GM19397 (cell line): ENCODE measurements around the gene STMN1.

Source experiments
- ATAC-seq: cut with Tn5 transposase; IDR thresholded peaks from one replicate; pipeline ENCODE4 v1.9.1; 2021; ENCODE audit warnings: mild to moderate bottlenecking, moderate library complexity; ENCODE audit not compliant: unreplicated experiment

The STMN1 gene

DNA sequence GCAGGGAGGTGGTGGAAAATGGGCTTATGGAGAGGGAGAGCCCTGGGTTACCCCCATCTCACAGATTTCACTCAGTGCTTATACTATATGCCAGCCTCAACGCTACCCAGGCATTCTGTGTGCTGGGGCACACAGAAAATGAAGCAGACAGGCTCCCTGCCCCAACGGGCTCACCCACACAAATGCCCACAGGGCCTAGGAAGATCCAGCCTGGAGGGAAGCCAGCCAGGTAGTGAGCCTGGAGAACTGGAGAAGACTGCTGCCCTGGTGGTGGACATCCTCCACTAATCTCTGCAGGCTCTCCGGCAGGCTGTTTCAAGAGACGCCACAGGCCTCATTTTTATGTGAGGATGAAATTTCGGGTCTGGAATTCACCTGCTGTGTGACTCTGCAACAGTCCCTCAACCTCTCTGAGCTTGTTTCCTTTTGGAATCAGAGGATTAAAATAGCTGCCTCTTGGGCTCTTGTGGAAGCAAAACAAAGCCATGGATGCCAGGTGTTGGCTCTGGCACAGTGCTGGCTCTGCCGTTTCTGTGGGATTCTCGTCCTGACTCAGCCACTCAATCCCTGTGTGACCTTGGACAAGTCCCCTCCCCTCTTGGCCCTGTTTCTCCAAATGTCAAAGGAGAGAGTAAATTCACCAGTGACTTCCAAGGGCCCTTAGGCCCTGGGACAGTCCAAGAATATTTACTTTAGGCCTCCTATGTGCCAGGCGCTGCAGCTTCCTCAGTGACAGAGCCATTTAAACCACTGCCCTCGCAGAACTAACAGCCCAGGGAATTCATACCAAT, 34.3 kb downstream of the STMN1 start:
- no peak for ATAC-seq

DNA sequence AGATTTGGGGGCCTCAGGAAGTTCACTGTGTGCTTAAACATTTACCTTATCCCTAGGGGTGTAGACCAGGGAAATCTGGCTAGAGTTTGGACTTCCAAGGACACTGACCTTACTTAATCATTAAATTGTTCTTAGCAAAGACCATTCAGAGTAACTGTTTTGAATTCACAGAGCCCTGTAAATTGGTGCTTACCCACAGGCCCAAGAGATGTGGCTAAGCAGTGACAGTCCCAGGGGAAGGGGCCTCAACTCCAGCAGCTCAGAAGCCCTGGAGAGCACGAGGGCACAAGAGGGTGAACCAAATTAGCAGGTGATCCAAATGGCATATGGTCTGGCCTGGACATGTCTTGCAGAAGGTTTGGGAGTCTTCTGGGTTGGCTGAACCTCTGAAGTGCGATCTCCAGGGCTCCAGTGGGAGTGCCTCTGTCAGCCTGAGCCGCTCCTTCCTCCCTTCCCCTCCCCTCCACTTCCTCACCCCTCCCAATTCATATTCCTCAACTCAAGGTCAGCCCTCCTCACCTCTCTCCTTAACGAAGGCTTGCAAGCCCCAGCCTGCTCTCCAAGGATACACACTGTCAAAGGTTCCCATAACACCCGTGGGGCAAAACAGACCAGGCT, 35.0 kb downstream of the STMN1 start:
- no peak for ATAC-seq

DNA sequence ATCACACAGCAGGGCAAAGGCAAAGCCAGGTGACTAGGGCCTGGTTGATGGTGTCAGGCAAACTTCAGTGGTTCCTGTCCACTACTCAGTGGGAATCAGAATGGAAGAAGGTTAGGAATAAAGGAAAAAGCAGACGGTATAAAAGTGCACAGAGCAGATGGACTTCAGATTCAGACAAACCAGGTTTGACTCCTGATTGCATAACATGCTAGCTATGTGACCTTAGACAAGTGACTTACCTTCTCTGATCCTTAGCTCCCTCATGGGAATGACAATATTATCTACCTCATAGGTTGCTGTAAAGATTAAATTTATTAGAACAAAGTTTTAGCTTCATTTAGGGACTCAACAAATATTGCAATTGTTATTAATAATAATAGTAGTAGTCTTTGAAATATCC, 35.6 kb downstream of the STMN1 start:
- no peak for ATAC-seq

DNA sequence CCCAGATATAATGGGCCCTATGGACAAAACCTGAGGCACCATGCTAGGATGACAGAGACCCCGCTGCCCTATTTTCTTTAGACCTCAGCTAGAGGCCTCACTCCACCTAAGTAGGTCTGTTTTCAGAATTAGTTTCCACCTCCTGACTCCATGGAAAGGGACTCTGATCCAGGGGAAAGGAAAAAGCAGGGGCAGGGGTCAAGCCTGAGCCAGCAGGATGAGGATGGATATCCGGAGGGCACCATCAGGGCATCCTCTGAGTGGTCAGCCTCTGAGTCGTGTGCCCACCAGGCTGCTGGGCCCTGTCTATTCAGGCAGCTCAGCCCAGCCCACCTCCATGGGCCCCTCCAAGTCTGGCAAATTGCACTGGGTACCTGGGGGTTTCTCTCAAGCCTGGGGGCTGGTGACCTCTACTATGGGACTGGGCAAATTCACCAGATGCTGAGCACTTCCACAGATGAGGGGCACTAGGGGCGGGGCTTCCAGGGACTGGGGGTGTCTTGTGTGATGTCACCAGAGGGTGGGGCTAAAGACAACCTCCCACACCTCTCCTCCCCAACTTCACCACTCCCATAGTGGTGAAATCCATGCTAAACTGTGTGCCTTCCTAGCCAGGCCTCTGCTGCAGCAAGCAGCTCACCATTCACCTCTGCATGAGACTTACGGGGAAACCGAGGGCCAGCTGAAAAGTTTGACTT, 36.2 kb downstream of the STMN1 start:
- ATAC-seq: no peak

DNA sequence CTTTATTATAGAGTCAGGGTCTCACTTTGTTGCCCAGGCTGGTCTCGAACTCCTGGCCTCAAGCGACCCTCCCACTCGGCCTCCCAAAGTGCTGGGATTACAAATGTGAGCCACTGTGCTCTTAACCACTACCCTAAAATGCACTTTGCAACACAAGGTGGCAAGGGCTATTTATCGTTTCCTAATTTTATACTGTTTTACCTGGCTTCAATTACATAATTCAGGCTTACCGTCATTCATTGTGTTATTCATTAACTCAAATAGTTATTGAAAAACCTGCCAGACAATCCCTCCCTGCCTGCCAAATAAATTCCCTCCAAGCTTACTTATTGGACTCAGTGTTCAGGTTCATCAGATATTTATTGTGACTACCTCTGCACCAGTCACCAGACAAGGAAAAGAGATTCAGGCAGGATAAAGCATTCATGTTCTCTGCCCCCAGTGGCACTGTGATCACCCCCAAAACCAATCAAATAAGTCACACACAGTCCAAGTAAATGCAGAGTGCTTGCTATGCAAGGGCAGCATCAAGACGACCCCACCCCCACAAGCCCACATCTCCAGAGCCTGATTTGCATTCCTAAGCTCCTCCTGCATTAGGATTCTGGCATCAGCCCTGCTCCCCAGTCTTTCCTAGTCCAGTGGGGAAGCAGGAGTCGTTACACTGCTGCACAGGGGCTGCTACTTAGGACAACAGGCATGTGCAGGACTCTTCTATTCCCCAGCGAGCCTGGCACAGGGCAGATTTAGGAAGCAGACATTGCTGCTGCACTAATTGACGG, 38.8 kb downstream of the STMN1 start:
- ATAC-seq: no peak

DNA sequence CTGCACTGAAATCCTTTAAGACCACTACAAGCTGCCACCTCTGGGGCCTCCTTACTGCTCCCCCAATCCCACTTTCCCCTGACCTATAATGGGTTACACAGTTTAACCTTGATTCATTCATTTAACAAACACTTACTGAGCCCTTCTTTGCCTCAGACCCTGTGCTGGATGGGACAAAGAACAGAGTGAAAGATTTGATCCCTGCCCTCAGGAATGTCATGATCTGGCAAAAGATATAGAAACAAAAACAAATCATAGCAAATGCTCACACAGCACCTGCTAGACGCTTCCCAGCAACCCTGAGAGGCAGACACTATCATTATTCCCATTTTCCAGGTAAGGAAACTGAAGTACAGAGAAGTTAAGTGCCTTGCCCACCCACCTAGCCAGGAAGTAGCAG, 39.9 kb downstream of the STMN1 start:
- no peak for ATAC-seq

DNA sequence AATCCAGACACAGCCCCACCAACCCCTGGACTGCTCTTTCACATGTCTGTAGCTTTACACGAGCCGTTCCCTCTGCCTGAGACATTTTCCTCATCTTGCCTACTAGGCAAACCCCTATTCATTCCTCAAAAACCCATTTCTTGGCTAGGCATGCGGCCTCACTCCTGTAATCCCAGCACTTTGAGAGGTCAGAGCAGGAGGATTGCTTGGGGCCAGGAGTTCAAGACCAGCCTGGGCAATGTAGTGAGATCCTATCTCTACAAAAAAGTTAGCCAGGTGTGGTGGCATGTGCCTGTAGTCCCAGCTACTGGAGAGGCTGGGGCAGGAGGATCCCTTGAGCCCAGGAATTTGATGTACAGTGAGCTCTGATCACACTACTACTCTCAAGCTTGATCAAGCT, 41.8 kb downstream of the STMN1 start:
- ATAC-seq: no peak

DNA sequence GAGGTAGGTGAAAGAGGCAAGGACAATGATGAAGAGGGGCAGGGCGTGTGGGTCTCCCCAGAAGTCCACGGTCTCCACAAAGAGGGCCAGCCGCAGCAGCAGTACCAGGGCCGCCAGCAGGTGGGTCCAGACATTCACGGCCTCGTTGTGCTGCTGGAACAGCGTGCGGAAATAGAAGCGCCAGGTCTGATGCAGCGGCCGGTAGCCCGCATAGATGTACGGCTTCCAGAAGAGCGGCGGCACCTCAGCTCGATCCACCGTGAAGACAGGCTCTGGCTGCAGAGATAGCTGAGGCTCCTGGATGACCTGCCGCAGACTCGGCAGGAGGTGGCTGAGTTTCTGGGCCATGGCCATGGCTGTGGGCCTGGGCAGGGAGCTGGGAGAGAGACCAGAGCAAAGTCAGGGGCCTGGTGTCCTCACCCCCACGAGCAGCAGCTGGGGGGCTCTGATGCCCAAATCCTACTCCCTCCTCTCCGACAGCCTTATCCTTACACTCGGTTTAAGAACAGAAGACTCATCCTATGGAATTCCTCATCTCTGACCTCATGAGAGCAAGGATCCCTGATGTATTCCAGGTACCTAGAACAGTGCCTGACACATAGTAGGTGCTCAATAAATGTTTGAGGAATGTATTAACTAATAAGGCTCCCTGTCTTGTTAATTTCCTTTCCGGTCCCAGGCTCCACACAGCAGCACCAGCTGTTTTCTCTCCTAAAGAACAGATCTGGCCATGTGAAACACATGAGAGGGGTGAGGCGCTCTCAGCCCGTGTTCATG, 42.5 kb downstream of the STMN1 start:
- ATAC-seq: no peak

DNA sequence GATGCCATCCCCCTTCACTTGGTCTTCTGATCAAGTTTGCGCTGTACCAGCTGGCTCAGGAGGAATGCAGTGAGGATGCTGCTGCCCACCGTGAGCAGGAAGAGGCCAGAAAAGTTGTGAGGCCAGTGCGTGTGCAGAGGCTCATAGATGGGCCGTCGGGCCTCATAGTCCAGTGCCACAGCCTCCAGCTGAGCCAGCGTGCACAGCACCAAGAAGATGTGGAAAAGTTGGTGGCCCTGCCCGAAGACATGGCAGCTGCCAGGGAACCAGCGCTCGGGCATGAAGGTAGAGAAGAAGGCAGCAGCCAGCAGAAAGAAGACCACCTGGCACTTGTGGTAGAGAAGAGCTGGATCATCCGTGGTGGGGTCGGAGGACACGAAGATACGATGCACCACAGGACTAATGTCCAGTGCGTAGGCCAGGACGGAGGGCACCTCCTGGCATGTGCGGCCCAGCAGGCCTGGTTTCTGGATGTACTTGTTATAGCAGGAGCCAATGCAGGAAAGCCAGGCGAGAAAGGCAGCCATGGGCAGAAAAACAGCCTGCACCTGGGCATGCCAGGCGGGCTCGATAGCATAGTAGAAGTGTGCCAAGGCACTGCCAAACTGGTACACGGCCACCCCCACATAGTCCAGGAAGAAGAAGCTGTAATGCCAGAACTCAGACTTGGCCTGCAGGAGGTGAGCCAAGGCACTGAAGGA, 43.3 kb downstream of the STMN1 start:
- ATAC-seq: no peak

DNA sequence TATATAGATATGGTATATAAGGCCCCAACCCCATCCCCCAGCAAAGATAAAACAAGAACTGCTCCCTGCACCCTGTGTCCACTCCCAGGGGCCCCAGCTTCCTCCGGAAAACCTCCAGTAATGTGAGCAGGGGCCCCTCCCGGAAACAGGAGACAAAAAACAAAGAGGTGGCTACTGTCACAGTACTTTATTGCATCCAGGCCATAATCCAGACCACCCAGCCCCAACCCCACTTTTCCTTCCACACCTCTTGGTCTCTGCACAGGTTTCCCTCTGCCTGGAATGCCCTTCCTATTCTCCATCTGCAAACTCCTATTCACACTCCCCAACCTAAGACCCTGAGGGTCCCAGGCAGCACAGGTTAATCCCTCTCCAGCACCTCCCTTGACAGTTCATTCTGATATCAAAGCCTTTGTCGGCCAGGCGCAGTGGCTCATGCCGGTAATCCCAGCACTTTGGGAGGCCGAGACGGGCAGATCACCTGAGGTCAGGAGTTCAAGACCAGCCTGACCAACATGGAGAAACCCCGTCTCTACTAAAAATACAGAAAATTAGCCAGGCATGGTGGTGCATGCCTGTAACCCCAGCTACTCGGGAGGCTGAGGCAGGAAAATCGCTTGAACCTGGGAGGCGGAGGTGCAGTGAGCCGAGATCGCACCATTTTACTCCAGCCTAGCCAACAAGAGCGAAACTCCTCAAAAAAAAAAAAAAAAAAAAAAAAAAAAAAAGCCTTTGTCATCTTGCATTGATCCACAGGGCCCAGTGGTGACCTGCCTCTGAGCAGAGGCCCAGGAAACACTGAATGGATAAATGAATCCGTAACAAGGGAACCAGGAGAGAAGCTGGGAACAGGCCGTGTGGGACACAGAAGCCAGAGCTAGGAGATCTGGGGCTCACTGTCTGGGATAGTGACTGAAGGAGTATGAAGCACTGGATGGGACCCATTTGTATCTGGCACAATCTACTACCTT, 44.6 kb downstream of the STMN1 start:
- no peak for ATAC-seq

DNA sequence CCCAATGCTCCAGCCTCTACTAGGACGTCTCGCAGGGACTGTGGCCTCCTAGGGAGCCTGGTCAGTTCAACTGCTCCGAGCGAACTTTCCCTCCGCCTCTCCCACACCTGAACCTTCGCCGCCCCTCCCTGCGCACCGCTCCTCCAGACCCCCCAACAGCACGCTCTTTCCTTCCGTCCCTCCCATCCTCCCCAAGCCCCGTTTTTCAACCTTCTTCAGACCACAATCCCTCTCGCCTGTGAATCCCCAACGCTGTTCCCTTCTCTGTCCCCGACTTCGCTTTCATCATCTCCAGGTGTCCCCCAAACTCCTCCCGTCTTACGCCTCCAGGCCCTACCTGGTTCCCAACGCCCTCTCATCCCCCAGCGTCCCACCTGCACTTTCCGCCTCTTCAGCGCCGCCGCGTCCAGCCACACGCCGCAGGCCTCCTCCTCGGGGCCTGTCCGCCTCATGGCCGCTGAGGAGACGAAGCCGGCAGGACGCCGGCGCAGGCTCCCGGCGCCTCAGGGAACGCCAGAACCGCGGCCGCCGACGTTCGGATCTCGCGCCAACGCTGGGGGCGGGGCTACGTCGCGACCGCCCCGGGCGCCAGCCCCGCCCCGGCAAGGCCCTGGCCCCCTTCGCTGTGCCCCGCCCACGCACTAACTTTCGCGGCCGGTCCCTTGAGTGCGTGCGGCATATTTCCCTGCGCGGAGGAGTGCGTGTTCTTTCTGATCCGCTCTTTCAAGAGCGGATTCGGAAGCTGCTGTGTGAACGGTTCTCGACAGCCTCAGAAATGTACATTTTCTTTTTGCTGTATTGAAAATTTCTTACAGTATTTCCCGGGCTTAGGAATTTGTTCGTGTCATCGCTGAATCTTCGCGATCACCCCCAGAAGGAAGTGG, 47.1 kb downstream of the STMN1 start, which contains the start of gene AUNIP:
Gene AUNIP, minus strand, starts transcription at position 552 of the 884 bp plus-strand sequence. Its CDS starts 100 bp downstream, at position 452.
- ATAC-seq: peak; percentile 87

DNA sequence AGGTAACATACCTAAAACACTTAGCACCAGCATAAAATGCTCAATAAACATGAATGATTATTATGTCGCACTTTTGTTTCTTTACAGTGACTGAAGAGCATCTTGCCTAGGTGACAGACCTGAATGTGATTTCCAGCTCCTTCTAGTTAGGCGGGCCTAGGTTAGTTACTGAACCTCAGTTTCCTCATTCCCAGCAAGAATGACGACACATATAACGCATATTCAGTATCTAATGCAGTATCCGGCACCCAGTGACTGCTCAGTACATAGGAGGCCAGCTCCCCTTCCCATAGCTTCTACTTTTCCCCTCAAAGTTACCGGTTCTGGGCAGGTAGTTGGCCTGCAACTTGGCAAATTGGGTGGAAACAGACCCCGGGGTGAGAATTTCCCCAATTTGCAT, 47.7 kb downstream of the STMN1 start:
- ATAC-seq: no peak

DNA sequence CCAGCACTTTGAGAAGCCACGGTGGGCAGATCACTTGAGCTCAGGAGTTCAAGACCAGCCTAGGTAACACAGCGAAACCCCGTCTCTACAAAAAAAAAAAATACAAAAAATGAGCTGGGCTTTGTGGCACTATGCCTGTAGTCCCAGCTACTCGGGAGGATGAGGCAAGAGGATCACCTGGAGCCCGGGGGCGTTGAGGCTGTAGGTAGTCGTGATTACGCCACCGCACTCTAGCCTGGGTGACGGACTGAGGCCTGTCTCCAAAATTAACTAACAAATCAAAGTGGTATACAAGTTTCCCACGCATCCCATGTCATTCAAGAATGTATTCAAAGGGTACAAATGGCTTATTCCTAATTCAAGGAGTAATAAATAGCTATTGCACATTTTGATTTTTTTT, 49.4 kb downstream of the STMN1 start:
- no peak for ATAC-seq

DNA sequence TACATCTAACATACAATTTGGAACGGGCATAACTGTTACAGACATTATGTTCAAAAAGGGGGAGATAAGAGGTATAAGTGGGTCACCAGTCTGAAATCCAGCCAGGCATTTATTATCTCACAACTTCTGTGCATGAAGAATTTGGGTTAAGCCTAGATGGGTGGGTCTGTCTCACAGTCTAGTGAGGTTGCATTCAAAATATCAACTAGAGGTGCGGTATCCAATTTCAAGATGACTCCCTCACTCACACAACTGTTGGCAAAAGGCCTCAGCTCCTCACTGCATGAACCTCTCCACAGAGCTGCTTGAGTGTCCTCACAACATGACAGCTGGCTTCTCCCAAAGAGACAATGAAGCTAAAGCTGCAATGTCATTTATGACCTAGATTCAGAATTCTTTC, 51.7 kb downstream of the STMN1 start:
- no peak for ATAC-seq
